Measurements from ENCODE around the gene EVC2.

GRCh38 chr4:5543681-5544080, 164.7 kb downstream of the EVC2 start:
- TF ChIP-seq, protein P1, sequence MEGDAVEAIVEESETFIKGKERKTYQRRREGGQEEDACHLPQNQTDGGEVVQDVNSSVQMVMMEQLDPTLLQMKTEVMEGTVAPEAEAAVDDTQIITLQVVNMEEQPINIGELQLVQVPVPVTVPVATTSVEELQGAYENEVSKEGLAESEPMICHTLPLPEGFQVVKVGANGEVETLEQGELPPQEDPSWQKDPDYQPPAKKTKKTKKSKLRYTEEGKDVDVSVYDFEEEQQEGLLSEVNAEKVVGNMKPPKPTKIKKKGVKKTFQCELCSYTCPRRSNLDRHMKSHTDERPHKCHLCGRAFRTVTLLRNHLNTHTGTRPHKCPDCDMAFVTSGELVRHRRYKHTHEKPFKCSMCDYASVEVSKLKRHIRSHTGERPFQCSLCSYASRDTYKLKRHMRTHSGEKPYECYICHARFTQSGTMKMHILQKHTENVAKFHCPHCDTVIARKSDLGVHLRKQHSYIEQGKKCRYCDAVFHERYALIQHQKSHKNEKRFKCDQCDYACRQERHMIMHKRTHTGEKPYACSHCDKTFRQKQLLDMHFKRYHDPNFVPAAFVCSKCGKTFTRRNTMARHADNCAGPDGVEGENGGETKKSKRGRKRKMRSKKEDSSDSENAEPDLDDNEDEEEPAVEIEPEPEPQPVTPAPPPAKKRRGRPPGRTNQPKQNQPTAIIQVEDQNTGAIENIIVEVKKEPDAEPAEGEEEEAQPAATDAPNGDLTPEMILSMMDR (IDR thresholded peaks at IDR 0.05): no peak
- no peak for TF ChIP-seq ZFX (IDR thresholded peaks at IDR 0.05; ENCODE audit: borderline replicate concordance)

Data from 22Rv1 (cell line).